Cardiac muscle cell (in vitro differentiated cells and primary cell): Measurements from ENCODE around the gene MRPL24. TPM values are rescaled to one million over a fixed set of nuclear protein-coding genes. Genes with fewer than 3 reads are reported as not detected.

Experiments
- DNase-seq, 2 donors: peaks; one replicate each; pipeline versions ENCODE4 v3.0.0 to v3.0.0-alpha.2; 2010 to 2017; ENCODE audit warnings: low read depth in 1 of 2, low spot score in 1 of 2
- H3K27ac ChIP-seq: fragments of 200-600 bp; sonication (generic); 2 replicates; pipeline ENCODE4 v1.5.1; 2016
- H3K27me3 ChIP-seq: fragments of 200-600 bp; sonication (generic); 2 replicates; pipeline ENCODE4 v1.6.0; 2016; ENCODE audit warnings: control low read depth
- H3K36me3 ChIP-seq: fragments of 200-600 bp; sonication (generic); 2 replicates; pipeline ENCODE4 v1.5.1; 2016; ENCODE audit warnings: control low read depth
- H3K4me1 ChIP-seq: fragments of 200-600 bp; sonication (generic); 2 replicates; pipeline ENCODE4 v1.8.1; 2017; ENCODE audit warnings: low read depth, mild to moderate bottlenecking, mixed run types
- H3K4me3 ChIP-seq: fragments of 200-600 bp; sonication (generic); 2 replicates; pipeline ENCODE4 v1.5.1; 2016; ENCODE audit warnings: mild to moderate bottlenecking
- H3K9me3 ChIP-seq: fragments of 200-600 bp; sonication (generic); 2 replicates; pipeline ENCODE4 v1.5.1; 2017; ENCODE audit warnings: low read depth, mild to moderate bottlenecking, control low read depth
- CTCF ChIP-seq: IDR thresholded peaks from 2 replicates; pipeline ENCODE4 v1.5.1; 2012; ENCODE audit warnings: low read depth, mild to moderate bottlenecking, low read length
- polyA plus RNA-seq: library from polyadenylated mRNA; unstranded; fragments of >200 nt; fragmentation: Nextera tagmentation; extraction: Ambion mirVana; gene quantifications from 2 replicates; pipeline ENCODE4 v1.2.1, GENCODE V29; 2016
- total RNA-seq: library from RNA; depleted of rRNA; stranded (reverse); fragments of >200 nt; gene quantifications from 2 replicates; pipeline ENCODE4 v1.2.3, GENCODE V29; 2016

The MRPL24 gene
- total and polyA plus RNA-seq, 2 experiments from 2014 or later, result 34.9 to 77.7 TPM

DNA sequence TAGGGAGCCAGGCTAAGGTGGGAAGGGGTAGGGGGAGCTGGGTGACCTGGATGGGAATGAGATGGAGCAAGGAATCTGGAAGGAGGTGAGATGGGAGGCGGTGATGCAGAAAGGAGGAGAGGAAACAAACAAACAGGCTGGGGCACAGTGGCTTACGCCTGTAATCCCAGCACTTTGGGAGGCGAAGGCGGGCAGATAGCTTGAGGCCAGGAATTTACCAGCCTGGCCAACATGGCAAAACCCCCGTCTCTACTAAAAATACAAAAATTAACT lies 46.3 kb downstream of the MRPL24 start:
- Histone ChIP-seq H3K4me1 (peaks cover 49% of the 10 kb centered on the region), H3K9me3 (no peaks in the 10 kb centered on the region), H3K4me3 (no peak overlapping the region), H3K36me3 (peaks cover 7% of the 10 kb centered on the region), H3K27ac (peak overlapping the region; percentile 89), H3K27me3 (no peaks in the 10 kb centered on the region)
- no peak for TF ChIP-seq CTCF
- DNase-seq, result no peak

GRCh38 chr1:156693848-156694689 lies 46.8 kb downstream of the MRPL24 start:
- DNase-seq, result peak in 1 of 2 donors; percentile 51
- H3K27me3 ChIP-seq, result no peaks in the 10 kb centered on the region
- peak overlapping the region; percentile 89 for H3K27ac ChIP-seq
- peaks cover 1% of the 10 kb centered on the region for H3K36me3 ChIP-seq
- H3K4me1 ChIP-seq, result peaks cover 50% of the 10 kb centered on the region
- no peaks in the 10 kb centered on the region for H3K9me3 ChIP-seq
- H3K4me3 ChIP-seq, result no peak overlapping the region
- no peak for TF ChIP-seq CTCF

DNA sequence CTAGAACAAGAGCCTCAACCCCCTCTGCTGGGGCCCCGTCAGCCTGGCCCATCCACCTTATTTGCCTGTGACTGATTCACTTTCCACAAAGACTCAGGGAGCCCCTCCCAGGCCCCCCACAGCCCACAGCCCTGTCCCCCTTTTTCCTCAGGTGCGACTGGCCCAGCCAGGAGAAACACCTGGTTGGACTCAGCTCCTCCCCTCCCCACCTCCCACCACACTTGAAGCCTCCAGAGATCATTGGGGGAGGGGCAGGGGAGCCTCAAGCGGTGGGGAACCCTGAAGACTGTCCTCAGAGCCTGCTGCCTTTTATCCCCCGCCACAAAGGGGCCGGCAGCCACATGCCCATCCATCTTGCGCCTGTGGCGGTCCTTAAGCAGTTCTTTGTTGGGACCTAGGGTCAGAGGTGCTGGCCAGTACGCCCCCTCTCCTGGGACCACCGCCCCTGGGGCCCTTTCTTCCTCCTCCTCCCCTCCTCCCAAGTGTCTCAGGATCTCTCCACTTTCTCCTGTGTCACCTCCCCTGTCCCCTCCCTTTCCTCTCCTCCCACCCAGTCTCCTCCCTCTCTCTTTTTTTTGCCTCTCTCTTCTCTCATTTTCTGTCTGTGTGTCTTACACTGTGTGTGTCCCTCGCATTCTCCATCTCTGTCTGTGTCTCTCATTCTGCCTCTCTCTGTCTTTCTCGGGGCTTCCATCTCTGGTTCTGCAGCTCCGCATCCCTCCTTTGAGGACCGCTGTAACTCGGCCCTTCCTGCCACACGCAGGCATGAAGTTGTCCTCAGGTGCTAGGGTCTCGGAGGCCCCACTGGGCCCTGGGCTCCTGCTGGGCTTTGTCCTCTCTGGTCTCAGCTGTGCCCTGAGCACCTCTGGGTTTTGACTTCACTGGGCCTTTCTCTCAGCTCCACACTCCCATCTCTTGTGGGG lies 47.7 kb downstream of the MRPL24 start:
- Histone ChIP-seq H3K9me3 (no peaks in the 10 kb centered on the region), H3K36me3 (no peaks in the 10 kb centered on the region), H3K4me1 (peaks cover 50% of the 10 kb centered on the region), H3K27ac (peak overlapping the region; percentile 89), H3K27me3 (no peaks in the 10 kb centered on the region), H3K4me3 (no peak overlapping the region)
- TF ChIP-seq CTCF, result no peak
- peak in 1 of 2 donors; percentile 84 for DNase-seq

DNA sequence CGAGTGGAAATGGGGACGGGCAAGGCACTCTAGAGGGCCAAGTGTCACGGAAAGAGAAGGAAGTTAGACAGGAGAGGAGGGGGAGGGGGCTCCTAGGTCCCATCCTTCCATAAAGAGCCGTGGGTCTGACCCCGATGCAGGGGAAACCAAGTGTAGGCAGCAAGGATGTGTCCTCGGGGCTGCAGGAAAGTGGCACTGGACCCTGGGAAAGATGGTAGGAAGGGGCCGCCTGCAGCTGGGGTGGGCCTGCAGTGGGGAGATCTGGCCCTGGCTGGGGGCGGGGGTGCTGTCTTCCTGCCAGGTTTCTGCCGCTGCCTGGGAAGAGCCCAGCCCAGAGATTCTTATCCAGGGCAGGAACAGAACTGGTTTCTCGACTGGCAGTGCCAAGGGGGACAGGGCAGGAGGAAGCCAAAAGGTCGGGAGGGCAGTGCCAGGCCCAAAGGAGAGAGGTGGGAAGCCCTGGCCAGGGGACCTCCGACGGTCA lies 48.4 kb downstream of the MRPL24 start:
- Histone ChIP-seq H3K36me3 (no peaks in the 10 kb centered on the region), H3K4me3 (no peak overlapping the region), H3K27me3 (no peaks in the 10 kb centered on the region), H3K4me1 (peaks cover 50% of the 10 kb centered on the region), H3K9me3 (no peaks in the 10 kb centered on the region), H3K27ac (peak overlapping the region; percentile 89)
- TF ChIP-seq CTCF, result no peak
- no peak for DNase-seq

DNA sequence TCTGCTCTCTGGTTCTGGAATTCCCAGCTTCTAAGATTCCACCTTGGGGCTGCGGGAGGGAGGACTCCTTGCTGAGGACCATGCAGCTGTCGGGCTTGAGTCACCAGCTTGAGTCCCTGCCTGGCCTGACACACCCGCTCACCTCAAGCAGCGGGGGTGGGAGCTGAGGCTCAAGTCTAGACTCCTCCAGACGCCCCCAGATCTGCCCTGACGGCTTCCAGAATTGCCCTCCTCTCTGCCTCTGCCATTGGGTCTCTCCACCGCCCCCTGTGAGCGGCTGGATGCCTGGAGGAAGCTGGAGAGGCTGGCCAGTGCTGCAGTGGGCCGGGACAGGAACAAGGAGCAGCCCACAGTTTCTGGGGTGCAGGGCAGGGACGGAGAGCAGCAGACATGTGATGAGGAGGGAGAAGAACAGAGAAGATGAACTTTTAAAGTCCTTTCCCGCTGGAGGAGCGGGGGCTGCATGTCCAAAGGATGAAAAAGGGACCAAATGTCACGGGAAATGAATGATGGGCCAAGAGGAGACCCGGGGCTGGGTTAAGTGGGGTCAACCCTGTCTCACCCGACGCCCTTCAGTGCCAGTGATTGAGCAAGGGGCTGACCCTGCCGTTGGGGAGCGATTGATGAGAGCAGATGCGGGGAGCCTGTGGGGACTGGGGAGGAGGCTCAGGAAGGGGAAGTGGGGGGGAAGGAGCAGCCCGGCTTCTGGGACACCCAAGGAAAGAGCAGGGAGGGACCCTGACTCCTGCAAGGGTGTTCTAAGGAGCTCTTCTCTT lies 49.0 kb downstream of the MRPL24 start:
- Histone ChIP-seq H3K4me1 (peaks cover 50% of the 10 kb centered on the region), H3K36me3 (no peaks in the 10 kb centered on the region), H3K9me3 (no peaks in the 10 kb centered on the region), H3K27me3 (no peaks in the 10 kb centered on the region), H3K27ac (peak overlapping the region; percentile 89), H3K4me3 (no peak overlapping the region)
- DNase-seq, result peak in 1 of 2 donors; percentile 60
- TF ChIP-seq CTCF, result peak; percentile 30
